Hepatocyte (in vitro differentiated cells): ENCODE measurements around the gene TGM3. TPM values are rescaled to one million over a fixed set of nuclear protein-coding genes. Genes with fewer than 3 reads are reported as not detected.

ENCODE experiments used
- DNase-seq: peaks from one replicate; pipeline ENCODE4 v3.0.0-alpha.2; 2016; ENCODE audit warnings: low spot score
- H2AFZ ChIP-seq: fragments of 200-600 bp; sonication (generic); 2 replicates; pipeline ENCODE4 v1.6.0; 2016; ENCODE audit warnings: antibody characterized with exemption, mild to moderate bottlenecking
- H3K27ac ChIP-seq: fragments of 200-600 bp; sonication (generic); 2 replicates; pipeline ENCODE4 v1.5.1; 2016; ENCODE audit warnings: mild to moderate bottlenecking
- H3K27me3 ChIP-seq: fragments of 200-600 bp; sonication (generic); 2 replicates; pipeline ENCODE4 v1.6.1; 2016
- H3K36me3 ChIP-seq: fragments of 200-600 bp; sonication (generic); replicated peaks from 2 replicates; pipeline ENCODE4 v1.5.1; 2016; ENCODE audit warnings: low read depth; ENCODE audit not compliant: insufficient read depth
- H3K4me1 ChIP-seq: fragments of 200-600 bp; sonication (generic); 2 replicates; pipeline ENCODE4 v1.5.1; 2016; ENCODE audit warnings: mild to moderate bottlenecking, moderate library complexity; ENCODE audit not compliant: insufficient read depth
- H3K4me2 ChIP-seq: fragments of 200-600 bp; sonication (generic); 2 replicates; pipeline ENCODE4 v1.6.0; 2016
- H3K4me3 ChIP-seq: fragments of 200-600 bp; sonication (generic); 2 replicates; pipeline ENCODE4 v1.5.1; 2016; ENCODE audit warnings: mild to moderate bottlenecking
- H3K79me2 ChIP-seq: fragments of 200-600 bp; sonication (generic); 2 replicates; pipeline ENCODE4 v1.6.0; 2017; ENCODE audit warnings: mild to moderate bottlenecking
- H3K9me2 ChIP-seq: fragments of 200-600 bp; sonication (generic); replicated peaks from 2 replicates; pipeline ENCODE4 v1.6.0; 2017; ENCODE audit warnings: mild to moderate bottlenecking; ENCODE audit not compliant: insufficient read depth
- H3K9me3 ChIP-seq: fragments of 200-600 bp; sonication (generic); 2 replicates; pipeline ENCODE4 v1.5.1; 2016; ENCODE audit warnings: low read depth, mild to moderate bottlenecking
- H4K20me1 ChIP-seq: fragments of 200-600 bp; sonication (generic); 2 replicates; pipeline ENCODE4 v1.6.0; 2016; ENCODE audit warnings: mild to moderate bottlenecking; ENCODE audit not compliant: insufficient read depth, poor library complexity, severe bottlenecking
- EZH2 ChIP-seq: fragments of 200-600 bp; sonication (generic); IDR thresholded peaks from 2 replicates; pipeline ENCODE4 v1.6.1; 2016; ENCODE audit warnings: antibody characterized with exemption, mild to moderate bottlenecking, borderline replicate concordance
- EZH2phosphoT487 ChIP-seq: fragments of 200-600 bp; sonication (generic); IDR thresholded peaks from one replicate; pipeline ENCODE4 v1.6.1; 2018; ENCODE audit warnings: antibody characterized with exemption, mild to moderate bottlenecking, low read depth, moderate library complexity; ENCODE audit not compliant: unreplicated experiment, severe bottlenecking
- WGBS: methylation state at CpG from one replicate; pipeline ENCODE4 v1.1.6; 2016; ENCODE audit warnings: low lambda C conversion rate; ENCODE audit errors: missing lambda C conversion rate; 5-methylcytosine and 5-hydroxymethylcytosine counted together
- polyA plus RNA-seq: library from polyadenylated mRNA; unstranded; fragments of >200 nt; fragmentation: Nextera tagmentation; extraction: Ambion mirVana; gene quantifications from 2 replicates; pipeline ENCODE4 v1.2.1, GENCODE V29; 2016
- total RNA-seq: library from RNA; depleted of rRNA; stranded (reverse); fragments of >200 nt; gene quantifications from 2 replicates; pipeline ENCODE4 v1.2.3, GENCODE V29; 2014
- TF ChIP-seq, protein P1 (sequence below): fragments of 200-600 bp; sonication (generic); IDR thresholded peaks from 2 replicates; pipeline ENCODE4 v1.5.1; 2016; ENCODE audit warnings: antibody characterized with exemption, mild to moderate bottlenecking; ENCODE audit not compliant: poor library complexity

Gene TGM3
- total and polyA plus RNA-seq, 2 experiments from 2014 or later: 0.15 to 0.23 TPM

DNA sequence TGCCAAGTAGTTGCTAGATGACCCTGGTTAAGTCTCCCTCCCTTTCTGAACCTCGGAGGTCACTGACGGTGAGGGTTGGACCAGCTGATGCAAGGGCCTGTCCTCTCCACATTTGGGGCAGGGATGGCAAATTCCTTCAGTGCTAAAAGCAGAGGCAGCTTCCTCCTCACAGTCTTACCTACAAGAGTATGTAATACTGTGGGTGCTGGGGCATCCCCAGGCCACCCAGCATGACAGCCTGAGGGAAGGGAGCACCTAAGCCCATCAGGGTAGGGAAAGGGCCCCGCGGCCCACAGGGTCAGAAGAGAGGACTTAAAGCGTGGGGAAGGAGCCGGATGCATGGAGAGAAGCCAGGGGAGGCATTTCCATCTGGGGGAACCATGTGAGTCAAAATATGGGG is 38.0 kb downstream of the TGM3 start:
- TF ChIP-seq EZH2phosphoT487 (no peak), EZH2 (no peak)
- TF ChIP-seq, protein P1, sequence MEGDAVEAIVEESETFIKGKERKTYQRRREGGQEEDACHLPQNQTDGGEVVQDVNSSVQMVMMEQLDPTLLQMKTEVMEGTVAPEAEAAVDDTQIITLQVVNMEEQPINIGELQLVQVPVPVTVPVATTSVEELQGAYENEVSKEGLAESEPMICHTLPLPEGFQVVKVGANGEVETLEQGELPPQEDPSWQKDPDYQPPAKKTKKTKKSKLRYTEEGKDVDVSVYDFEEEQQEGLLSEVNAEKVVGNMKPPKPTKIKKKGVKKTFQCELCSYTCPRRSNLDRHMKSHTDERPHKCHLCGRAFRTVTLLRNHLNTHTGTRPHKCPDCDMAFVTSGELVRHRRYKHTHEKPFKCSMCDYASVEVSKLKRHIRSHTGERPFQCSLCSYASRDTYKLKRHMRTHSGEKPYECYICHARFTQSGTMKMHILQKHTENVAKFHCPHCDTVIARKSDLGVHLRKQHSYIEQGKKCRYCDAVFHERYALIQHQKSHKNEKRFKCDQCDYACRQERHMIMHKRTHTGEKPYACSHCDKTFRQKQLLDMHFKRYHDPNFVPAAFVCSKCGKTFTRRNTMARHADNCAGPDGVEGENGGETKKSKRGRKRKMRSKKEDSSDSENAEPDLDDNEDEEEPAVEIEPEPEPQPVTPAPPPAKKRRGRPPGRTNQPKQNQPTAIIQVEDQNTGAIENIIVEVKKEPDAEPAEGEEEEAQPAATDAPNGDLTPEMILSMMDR: no peak
- Histone ChIP-seq H3K9me2 (no peaks in the 10 kb centered on the region), H3K4me2 (no peak overlapping the region), H3K9me3 (no peaks in the 10 kb centered on the region), H3K79me2 (no peaks in the 10 kb centered on the region), H3K4me1 (peaks cover 4% of the 10 kb centered on the region), H3K36me3 (no peaks in the 10 kb centered on the region), H2AFZ (no peak overlapping the region), H4K20me1 (no peaks in the 10 kb centered on the region), H3K27me3 (peaks cover 8% of the 10 kb centered on the region), H3K4me3 (no peak overlapping the region), H3K27ac (no peak overlapping the region)
- no peak for DNase-seq
- WGBS: 93% methylated on average over 6 of the region's 6 CpGs

DNA sequence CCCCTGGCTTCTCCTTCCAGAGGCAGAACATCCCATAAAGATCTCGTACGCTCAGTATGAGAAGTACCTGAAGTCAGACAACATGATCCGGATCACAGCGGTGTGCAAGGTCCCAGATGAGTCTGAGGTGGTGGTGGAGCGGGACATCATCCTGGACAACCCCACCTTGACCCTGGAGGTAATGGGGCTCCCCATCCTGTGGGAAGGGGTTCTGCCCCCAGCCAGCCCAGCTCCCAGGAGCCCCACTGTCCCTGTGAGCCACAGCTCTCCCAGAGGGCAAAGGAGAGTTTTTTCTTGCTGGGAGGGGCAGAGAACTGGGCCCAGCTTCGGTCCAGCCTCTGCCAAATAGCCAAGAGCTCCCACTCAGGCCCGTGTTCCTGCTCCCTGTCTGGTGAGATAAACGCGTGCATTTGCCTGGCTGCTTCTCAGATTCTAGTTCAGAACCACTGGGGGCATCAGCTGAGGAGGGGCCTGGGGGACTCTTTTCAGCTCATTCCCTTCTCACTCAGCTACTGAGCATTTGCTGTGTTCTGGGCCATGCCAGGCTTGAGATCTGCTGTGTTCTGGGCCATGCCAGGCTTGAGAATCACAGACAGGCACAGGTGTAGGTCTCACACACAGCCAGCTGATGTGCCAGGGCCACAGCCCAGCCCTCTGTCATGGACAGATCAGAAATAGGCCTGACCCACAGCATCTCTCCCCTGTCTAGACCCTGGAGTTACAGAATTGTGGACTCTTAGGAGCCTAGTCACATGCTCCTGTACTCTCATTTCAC is 39.5 kb downstream of the TGM3 start:
- TF ChIP-seq EZH2phosphoT487 (no peak), EZH2 (no peak)
- TF ChIP-seq, protein P1: no peak
- DNase-seq: no peak
- no peak overlapping the region for H3K4me3 ChIP-seq
- H4K20me1 ChIP-seq: no peaks in the 10 kb centered on the region
- no peaks in the 10 kb centered on the region for H3K4me1 ChIP-seq
- no peaks in the 10 kb centered on the region for H3K79me2 ChIP-seq
- H3K36me3 ChIP-seq: no peaks in the 10 kb centered on the region
- no peak overlapping the region for H3K27ac ChIP-seq
- no peaks in the 10 kb centered on the region for H3K9me3 ChIP-seq
- WGBS: 81% methylated on average over 8 of the region's 9 CpGs
- H3K27me3 ChIP-seq: peaks cover 8% of the 10 kb centered on the region
- H2AFZ ChIP-seq: no peak overlapping the region
- H3K4me2 ChIP-seq: no peak overlapping the region
- no peaks in the 10 kb centered on the region for H3K9me2 ChIP-seq

DNA sequence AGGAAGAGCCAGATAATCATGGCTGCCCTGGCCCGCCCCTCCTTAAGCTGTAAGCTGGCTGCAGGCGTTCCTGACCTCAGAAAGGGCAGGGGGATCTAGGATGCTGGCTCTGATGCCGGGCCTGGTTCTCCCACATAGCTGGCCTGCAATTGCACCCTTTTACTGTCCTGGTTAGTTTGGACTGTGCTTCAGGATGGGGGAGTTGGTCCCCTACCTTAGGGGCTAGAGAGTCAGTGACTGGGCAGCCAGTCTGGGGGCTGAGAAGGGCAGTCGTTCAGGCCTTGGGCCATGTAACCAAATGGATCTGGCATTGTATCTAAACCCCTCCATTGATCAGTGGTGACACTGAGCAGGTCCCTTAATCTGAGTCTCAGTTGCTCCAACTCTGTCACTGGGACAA is 40.7 kb downstream of the TGM3 start:
- H3K27ac ChIP-seq: no peak overlapping the region
- H4K20me1 ChIP-seq: no peaks in the 10 kb centered on the region
- DNase-seq: no peak
- 87% methylated on average over 4 of the region's 4 CpGs for WGBS
- H3K4me2 ChIP-seq: no peak overlapping the region
- H3K79me2 ChIP-seq: no peaks in the 10 kb centered on the region
- H3K9me3 ChIP-seq: no peaks in the 10 kb centered on the region
- no peaks in the 10 kb centered on the region for H3K9me2 ChIP-seq
- no peak overlapping the region for H2AFZ ChIP-seq
- no peak overlapping the region for H3K4me3 ChIP-seq
- no peak for TF ChIP-seq EZH2
- no peak for TF ChIP-seq EZH2phosphoT487
- TF ChIP-seq, protein P1: no peak
- peaks cover 8% of the 10 kb centered on the region for H3K27me3 ChIP-seq
- H3K4me1 ChIP-seq: no peaks in the 10 kb centered on the region
- H3K36me3 ChIP-seq: no peaks in the 10 kb centered on the region
